Gastrocnemius medialis (tissue), 4 donors: Measurements from ENCODE around the gene SYNPR.

Experiments
- POLR2A ChIP-seq, 2 donors: fragments of 450-650 bp; IDR thresholded peaks; one replicate each; pipeline ENCODE4 v1.6.1; 2017; ENCODE audit warnings: antibody characterized with exemption in 2 of 2, mild to moderate bottlenecking in 2 of 2, moderate library complexity in 2 of 2
- TF ChIP-seq, protein P1 (sequence below), 5 experiments: fragments of 450-650 bp in 3 of 5; fragments of 200-600 bp in 2 of 5; sonication (generic) in 2 of 5; IDR thresholded peaks in 4 of 5; conservative IDR thresholded peaks in 1 of 5; 1 replicate in 4 of 5; 2 replicates in 1 of 5; pipeline ENCODE4 v1.5.1; 2016 to 2019; ENCODE audit warnings: antibody characterized with exemption in 5 of 5, mild to moderate bottlenecking in 3 of 5, moderate library complexity in 3 of 5

DNA sequence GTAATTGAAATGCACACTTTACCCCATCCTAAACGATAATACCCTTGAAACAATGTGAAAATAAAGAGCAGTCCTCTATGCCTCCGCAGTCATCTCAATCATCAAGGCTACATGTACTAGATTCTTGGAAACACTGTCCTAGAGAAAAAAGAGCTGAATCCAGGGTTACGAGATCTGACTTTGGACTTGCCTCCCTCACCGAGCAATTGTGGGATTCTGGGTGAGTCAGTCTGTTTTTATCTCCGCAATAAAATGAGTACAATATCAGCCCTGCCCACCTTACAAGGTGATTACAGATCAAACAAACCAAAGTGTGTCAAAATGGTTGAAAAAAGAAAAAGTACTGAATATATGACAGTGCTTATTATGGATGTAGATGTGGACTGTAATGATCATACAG lies 222.1 kb downstream of the SYNPR start:
- TF ChIP-seq, protein P1, sequence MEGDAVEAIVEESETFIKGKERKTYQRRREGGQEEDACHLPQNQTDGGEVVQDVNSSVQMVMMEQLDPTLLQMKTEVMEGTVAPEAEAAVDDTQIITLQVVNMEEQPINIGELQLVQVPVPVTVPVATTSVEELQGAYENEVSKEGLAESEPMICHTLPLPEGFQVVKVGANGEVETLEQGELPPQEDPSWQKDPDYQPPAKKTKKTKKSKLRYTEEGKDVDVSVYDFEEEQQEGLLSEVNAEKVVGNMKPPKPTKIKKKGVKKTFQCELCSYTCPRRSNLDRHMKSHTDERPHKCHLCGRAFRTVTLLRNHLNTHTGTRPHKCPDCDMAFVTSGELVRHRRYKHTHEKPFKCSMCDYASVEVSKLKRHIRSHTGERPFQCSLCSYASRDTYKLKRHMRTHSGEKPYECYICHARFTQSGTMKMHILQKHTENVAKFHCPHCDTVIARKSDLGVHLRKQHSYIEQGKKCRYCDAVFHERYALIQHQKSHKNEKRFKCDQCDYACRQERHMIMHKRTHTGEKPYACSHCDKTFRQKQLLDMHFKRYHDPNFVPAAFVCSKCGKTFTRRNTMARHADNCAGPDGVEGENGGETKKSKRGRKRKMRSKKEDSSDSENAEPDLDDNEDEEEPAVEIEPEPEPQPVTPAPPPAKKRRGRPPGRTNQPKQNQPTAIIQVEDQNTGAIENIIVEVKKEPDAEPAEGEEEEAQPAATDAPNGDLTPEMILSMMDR (IDR thresholded peaks at IDR 0.05 in 4 of 5, conservative IDR thresholded peaks at IDR 0.05 in 1 of 5) = no peak
- TF ChIP-seq POLR2A (IDR thresholded peaks at IDR 0.05) = no peak
